ENCODE measurements around the gene NDUFB3.

The NDUFB3 gene

DNA sequence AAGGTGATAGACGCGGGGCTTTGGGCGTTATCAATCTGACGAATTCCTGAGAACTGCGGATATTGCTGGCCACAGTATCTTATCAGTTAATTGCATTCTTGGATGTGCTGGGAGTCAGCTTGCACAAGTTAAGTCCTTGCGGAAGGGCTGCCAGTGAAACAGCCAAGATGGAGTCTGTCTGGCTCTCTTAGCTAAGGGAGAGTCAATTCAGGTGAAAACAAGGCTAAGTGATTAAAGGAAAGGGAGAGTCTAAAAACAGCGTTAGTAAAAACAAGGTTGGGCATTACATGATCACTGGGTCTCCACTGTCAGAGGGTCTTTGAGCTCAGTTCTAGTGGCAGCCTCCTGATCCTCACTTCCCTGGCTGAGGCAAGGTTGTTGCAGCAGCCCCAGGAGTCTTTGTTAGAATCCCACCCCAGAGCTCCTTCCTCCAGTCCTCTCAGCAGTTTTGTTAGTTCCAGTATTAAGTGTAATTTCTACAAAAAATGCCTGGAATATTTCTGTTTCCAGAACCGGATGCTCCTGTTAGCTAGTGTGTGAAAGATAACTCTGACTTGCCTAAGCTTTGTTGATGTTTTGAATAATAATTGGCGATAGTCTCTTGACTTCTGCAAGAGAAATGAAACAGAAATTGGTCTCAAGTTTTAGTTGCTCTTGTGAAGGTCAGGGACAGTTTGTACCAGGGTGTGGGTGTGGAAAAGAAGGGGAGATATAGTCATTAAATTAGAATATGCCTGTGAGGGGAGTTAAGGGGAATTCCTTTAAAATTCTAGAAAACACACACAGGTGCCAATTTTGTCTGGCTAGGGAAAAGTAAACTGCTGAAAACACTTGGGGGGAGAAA is 54.7 kb downstream of the NDUFB3 start:
- Histone ChIP-seq H3K36me3 (no peaks in the 10 kb centered on the region), H3K4me3 (ENCODE audit: low read depth, low read length) (no peak overlapping the region), H3K9me3 (no peaks in the 10 kb centered on the region), H3K4me1 (peaks cover 6% of the 10 kb centered on the region), H3K27me3 (no peaks in the 10 kb centered on the region)
- DNase-seq, result no peak
- TF ChIP-seq, protein P1, sequence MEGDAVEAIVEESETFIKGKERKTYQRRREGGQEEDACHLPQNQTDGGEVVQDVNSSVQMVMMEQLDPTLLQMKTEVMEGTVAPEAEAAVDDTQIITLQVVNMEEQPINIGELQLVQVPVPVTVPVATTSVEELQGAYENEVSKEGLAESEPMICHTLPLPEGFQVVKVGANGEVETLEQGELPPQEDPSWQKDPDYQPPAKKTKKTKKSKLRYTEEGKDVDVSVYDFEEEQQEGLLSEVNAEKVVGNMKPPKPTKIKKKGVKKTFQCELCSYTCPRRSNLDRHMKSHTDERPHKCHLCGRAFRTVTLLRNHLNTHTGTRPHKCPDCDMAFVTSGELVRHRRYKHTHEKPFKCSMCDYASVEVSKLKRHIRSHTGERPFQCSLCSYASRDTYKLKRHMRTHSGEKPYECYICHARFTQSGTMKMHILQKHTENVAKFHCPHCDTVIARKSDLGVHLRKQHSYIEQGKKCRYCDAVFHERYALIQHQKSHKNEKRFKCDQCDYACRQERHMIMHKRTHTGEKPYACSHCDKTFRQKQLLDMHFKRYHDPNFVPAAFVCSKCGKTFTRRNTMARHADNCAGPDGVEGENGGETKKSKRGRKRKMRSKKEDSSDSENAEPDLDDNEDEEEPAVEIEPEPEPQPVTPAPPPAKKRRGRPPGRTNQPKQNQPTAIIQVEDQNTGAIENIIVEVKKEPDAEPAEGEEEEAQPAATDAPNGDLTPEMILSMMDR (IDR thresholded peaks at IDR 0.05; ENCODE audit: low read depth, low read length), result no peak

DNA sequence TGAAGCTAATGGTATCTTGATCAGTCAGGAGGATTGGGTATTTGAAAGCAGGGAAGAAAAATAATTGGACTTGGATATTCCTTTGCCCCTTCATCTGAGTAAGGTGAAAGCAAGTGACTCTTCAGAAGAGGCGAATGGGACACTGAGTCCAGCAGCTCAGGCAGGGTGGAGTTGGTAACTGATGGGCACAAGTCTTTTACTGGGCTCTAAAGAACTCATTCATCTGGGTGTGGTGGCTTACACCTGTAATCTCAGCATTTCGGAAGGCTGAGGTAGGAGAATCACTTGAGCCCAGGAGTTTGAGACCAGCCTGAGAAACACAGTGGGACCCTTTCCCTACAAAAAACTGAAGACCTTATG is 55.3 kb downstream of the NDUFB3 start:
- no peak overlapping the region for H3K4me3 ChIP-seq (ENCODE audit: low read depth, low read length)
- no peaks in the 10 kb centered on the region for H3K27me3 ChIP-seq
- peaks cover 6% of the 10 kb centered on the region for H3K4me1 ChIP-seq
- TF ChIP-seq, protein P1 (IDR thresholded peaks at IDR 0.05; ENCODE audit: low read depth, low read length), result no peak
- DNase-seq, result no peak
- H3K9me3 ChIP-seq, result no peaks in the 10 kb centered on the region
- H3K36me3 ChIP-seq, result no peaks in the 10 kb centered on the region

DNA sequence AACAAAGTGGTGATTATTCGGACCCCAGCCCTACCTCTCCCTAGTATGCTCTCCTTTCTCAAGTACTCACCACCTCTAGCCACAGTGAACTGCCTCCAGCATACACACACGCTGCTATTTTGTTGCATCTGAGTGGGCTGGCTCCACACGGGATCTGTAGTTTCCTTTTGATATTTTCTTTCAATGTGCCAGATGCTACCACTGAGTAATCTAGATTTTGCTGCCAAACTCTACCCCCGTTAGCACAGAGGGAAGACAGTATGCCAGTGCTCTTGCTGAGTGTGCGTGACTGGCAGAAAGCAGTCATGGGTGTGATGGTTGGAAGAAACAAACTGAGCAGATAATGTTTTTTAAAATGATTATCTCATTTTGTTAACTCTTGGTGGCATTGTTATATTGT is 55.8 kb downstream of the NDUFB3 start:
- peaks cover 6% of the 10 kb centered on the region for H3K4me1 ChIP-seq

DNA sequence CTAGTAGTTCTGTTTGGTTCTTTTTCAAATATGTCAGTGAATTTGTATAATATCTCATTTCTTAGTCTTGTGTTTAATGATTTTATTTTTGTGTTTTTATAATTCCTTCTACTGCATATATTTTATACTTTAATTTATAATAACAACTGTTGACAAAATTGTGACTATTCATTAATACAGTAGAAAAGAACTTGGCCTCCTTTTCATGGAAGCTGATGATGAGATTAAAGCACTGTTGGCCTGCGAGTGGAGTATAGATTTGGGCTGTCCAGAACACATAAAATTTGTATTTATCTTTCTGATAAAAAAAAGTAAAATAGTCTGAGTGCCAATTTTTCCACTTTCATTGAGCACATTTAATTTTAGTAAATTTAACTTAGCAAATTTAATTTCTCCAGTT is 56.2 kb downstream of the NDUFB3 start:
- no peaks in the 10 kb centered on the region for H3K9me3 ChIP-seq
- no peak for DNase-seq
- peaks cover 6% of the 10 kb centered on the region for H3K4me1 ChIP-seq
- H3K27me3 ChIP-seq, result no peaks in the 10 kb centered on the region
- no peak overlapping the region for H3K4me3 ChIP-seq (ENCODE audit: low read depth, low read length)
- H3K36me3 ChIP-seq, result no peaks in the 10 kb centered on the region
- TF ChIP-seq, protein P1 (IDR thresholded peaks at IDR 0.05; ENCODE audit: low read depth, low read length), result no peak

More for the DNA sequence above, 55.8 kb downstream of the NDUFB3 start:
- Histone ChIP-seq H3K4me3 (ENCODE audit: low read depth, low read length) (no peak overlapping the region), H3K36me3 (no peaks in the 10 kb centered on the region), H3K27me3 (no peaks in the 10 kb centered on the region), H3K9me3 (no peaks in the 10 kb centered on the region)
- DNase-seq, result no peak
- TF ChIP-seq, protein P1 (IDR thresholded peaks at IDR 0.05; ENCODE audit: low read depth, low read length), result no peak

DNA sequence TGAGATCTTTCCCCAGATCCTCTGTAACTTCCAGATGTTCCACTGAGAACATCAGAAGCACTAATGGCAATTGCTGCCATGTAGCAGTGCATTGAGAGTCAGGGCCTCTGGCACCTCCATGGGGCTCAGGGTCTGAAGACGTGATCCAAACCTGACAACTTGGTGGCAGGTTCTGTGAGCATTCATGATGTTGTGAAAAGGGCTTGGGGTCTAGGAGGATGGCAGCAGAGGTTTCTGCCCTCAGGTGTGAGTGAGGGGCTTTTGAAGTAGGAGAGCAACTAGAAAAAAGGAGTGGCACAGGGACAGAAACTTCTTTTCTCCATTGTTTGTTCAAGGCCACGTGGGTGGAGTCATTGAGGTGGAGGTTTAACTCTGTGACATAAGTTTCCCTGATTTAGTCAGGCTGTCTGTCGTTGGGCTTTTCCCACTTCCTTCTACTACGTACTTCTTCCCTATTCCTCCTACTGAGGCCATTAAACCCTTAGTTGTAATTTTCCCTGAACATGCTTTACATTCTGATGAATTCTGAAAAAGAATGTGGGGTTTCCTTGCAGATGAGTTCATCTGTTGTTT is 57.2 kb downstream of the NDUFB3 start:
- no peaks in the 10 kb centered on the region for H3K36me3 ChIP-seq
- H3K9me3 ChIP-seq, result no peaks in the 10 kb centered on the region
- H3K27me3 ChIP-seq, result no peaks in the 10 kb centered on the region
- no peak for DNase-seq
- TF ChIP-seq, protein P1 (IDR thresholded peaks at IDR 0.05; ENCODE audit: low read depth, low read length), result no peak
- peaks cover 6% of the 10 kb centered on the region for H3K4me1 ChIP-seq
- H3K4me3 ChIP-seq (ENCODE audit: low read depth, low read length), result no peak overlapping the region
